Activated CD8-positive, alpha-beta memory T cell treated with anti-CD3 and anti-CD28 coated beads for 4 hours (primary cell): ENCODE results near the gene C6orf15.

Experiments
- DNase-seq, 2 donors: peaks; one replicate each; pipeline ENCODE4 v3.0.0-alpha.2; 2020; ENCODE audit warnings: low read depth in 2 of 2

Gene C6orf15

GRCh38 chr6:31112478-31112877 is at the start of gene C6orf15:
Gene C6orf15 (minus strand): TSS chr6:31112575. CDS start chr6:31112555, 20 bp downstream.
- no peak for DNase-seq

DNA sequence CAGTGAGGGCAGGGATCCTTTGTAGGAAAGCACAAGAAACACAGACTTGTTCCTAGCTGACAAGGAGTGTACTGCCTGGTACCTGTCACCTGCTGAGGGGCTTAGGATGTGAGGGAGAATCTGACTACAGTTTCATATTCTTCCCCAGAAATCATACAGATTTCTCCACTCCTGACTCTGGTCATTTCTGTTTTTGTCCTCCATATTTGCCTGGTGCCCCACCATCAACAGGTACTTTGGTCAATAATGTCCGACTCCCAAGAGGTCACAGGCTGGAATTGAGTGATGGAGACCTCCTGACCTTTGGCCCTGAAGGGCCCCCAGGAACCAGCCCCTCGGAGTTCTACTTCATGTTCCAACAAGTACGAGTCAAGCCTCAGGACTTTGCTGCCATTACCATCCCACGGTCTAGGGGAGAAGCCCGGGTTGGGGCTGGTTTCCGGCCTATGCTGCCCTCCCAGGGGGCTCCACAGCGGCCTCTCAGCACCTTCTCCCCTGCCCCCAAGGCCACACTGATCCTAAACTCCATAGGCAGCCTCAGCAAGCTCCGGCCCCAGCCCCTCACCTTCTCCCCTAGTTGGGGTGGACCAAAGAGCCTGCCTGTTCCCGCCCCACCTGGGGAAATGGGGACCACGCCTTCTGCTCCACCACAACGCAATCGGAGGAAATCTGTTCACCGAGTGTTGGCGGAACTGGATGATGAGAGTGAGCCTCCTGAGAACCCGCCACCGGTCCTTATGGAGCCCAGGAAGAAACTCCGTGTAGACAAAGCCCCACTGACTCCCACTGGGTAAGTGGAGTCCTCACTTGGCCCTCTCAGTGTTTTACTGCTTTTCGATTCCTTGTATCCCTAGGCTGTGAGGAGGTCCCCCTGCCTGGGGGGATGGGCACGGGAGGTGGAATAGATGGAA is 49.1 kb upstream of the C6orf15 start:
- DNase-seq = no peak

GRCh38 chr6:31158863-31159855 is 46.8 kb upstream of the C6orf15 start:
- no peak for DNase-seq

DNA sequence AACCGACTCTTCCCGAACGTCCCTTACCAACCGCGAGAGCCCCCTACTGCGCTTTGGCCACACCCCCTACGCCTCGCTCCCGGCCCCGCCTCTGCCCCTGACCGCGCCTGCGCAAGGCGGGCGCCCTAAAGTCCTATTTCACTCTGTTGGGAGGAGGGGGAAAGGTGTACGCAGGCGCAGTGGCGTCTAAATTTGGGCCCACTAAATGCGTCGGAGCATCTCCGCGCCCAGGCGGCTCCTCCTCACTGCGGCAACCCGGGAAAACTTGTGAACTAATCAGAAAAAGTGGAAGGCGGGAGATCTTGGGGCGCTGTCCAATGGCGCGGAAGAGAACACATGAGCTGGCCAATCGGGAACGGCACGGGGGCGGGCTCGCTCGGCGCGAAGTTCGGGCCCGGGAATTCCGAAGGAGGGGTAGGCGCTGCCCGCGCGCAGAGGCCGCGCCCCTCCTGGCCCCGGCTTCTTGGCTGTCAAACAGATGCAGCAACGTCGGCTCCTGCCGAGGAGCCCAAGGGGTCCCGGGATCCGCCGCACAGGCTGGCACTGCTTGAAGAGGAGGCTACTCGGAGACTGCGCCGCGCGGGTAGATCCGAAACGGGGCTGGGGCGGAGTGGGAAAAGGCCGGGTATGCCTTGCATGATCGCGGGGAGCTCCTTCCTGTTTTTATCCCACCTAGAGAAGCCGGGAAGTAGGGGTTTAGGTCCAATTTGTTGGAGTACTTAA is 45.9 kb upstream of the C6orf15 start, which contains the start of gene TCF19:
Gene TCF19, plus strand, starts transcription at position 450 of the 723 bp plus-strand sequence. CDS start 881 bp downstream, outside the sequence.
- peak; percentile 98 to 99 for DNase-seq

GRCh38 chr6:31157513-31158139 is 45.3 kb upstream of the C6orf15 start, which contains the start of gene CCHCR1:
Gene CCHCR1 (minus strand): TSS chr6:31157802. CDS start chr6:31157600, 202 bp downstream.
- DNase-seq = no peak

DNA sequence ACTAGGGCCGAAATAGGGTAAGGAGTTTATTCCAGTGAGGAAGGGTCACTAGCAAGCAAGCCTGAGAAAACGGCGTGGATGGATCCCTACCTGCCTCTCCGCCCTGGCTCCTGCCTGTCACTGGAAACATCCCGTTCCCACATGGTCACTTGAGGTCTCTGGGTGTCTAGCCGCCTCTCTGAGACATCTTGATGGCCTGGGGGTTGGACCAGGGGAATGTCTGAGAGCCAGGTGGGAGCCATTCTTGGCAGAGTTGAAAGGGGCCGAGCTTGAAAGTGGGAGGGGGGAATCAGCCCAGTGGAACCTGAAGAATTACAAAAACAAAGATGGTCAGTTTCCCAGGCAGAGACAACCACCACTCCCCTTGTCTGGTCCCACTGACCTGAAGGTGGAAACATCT is 44.3 kb upstream of the C6orf15 start:
- DNase-seq = no peak

DNA sequence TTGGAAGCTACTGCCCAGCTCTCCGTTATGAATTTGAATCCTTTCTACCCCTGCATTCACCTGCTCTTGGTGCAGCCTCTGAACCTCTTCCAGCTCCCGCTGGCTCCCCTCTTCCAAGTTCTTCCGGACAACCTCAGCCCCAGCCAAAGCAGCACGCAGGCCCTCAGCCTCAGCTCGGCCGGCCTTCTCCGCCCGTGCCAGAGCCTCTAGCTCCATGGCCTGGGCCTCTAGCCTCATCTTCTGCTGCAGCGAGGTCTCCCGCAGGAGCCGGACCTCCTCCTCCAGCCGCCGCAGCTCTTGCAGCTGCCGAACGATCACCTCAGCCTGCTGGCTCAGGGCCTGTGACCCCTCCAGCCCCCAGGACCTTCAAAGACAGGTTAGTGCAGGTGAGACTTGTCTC is 42.1 kb upstream of the C6orf15 start:
- no peak for DNase-seq

GRCh38 chr6:31152781-31153180 is 40.4 kb upstream of the C6orf15 start:
- no peak for DNase-seq

- DNase-seq = no peak
These were observed 37.6 kb upstream of the C6orf15 start for GRCh38 chr6:31149827-31150447.

GRCh38 chr6:31145386-31145785 is 33.0 kb upstream of the C6orf15 start:
- DNase-seq = no peak

- DNase-seq = no peak
These were observed 32.6 kb upstream of the C6orf15 start for GRCh38 chr6:31144970-31145340.

DNA sequence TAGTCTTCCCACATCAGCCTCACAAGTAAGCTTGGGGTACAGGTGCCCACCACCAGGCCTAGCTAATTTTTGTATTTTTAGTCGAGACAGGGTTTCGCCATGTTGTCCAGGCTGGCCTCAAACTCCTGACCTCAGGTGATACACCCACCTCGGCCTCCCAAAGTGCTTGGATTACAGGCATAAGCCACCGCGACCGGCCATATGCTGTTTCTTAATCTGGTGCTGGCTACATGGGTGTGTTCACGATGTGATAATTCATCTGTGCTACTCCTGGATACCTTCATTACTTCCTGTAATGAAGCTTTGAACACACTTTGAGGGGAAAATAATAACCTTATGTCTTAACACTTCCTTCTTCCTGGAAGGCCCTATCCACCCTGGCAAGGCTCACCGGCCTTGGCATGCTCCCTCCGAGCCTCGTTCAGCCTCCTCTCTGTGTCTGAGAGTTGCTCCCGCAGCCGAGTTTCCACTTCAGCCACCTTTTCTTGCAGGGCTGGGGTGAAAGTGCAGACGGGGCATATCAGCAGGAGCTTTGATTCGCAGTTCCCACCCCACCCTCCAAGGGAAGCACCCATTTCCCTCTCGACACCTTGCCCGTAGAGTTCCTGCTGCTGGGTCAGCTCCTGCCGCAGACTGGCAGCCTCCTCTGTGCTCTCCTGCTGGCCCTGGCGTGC is 32.1 kb upstream of the C6orf15 start:
- no peak for DNase-seq

DNA sequence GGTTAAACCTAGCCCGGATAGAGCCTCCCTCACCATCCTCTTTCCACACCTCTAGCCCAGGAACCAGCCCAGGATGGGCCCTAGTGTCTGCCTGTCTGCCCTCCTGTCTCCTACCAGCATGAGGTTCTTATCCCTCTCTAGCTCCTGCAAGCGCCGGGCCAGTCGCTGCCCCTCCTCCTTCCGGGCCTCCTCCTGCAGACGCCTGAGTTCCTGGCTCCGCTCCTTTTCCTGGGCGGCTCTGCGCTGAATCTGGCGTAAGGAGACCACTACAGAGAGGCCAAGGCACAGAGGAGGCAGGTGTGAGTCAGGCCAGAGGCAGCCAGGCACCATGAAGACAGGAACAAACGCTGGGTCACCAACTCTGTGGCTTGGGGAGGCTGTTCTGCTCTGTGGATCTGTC is 30.8 kb upstream of the C6orf15 start:
- DNase-seq = no peak

DNA sequence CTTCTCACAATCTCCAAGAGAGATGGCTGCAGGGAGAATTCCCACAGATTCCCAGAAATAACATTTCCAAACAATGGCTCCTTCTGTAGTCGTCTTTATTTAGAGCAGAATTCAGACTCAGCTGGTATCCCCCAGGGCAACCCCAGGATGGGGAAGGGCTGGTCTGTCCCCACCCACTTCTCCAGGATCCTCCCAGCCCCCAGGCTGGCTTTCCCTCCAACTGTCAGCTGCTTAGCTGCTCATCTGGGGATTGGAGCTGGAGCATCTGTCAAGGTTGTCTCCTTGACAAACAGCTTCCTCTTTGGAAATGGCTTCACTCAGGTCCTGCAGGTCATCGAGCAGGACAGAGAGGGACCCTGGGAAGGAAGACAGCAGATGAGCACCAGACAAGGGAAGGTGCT is 30.0 kb upstream of the C6orf15 start:
- no peak for DNase-seq

GRCh38 chr6:31140643-31141042 is 28.3 kb upstream of the C6orf15 start:
- DNase-seq = no peak

DNA sequence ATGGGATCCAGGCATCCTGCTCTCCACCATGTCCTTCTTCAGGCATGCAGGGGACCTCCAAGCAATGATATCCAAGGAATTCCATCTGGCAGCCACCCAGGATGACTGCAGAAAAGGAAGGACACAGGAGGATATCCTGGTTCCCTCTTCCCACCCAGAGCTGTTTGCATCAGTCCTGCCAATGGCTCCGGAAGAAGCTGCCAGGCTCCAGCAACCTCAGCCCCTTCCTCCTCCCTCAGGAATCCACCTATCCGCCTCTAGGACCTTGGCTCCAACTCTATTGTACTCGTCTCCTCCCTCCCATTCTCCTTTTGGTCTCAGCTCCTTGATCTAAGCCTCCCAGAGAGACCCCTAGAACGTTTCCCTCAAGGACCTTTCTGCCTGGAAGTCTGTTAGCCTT is 27.2 kb upstream of the C6orf15 start:
- DNase-seq = no peak

DNA sequence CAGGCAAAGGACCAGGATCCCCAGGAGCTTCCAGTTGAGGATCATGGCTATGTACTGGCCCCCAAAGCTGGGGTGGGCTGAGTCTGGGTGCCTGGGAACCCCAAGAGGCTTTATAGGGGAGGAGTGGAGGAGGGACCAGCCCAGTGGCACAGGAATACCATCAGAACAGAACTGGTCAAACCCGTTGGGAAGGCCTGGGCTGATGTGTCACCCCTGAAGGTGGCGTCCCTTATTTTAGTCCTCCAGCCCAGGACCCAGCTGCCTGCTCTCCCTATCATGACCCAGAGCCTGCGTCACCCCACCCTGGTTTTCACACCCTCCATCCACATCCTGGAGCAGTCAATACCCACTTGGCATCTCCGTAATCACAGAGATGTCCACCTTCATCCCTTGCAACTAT is 26.6 kb upstream of the C6orf15 start, which contains the start of gene PSORS1C2:
Gene PSORS1C2, minus strand, starts transcription at position 85 of the 400 bp plus-strand sequence. Its CDS starts 40 bp downstream, at position 45.
- DNase-seq = no peak

- DNase-seq = no peak
These were observed 23.3 kb upstream of the C6orf15 start for GRCh38 chr6:31135710-31136109.

GRCh38 chr6:31132806-31133205 is 20.4 kb upstream of the C6orf15 start:
- DNase-seq = no peak

- no peak for DNase-seq
These were observed 19.2 kb upstream of the C6orf15 start for GRCh38 chr6:31131595-31131994.
